Measurements from ENCODE around the gene SPDYE17. TPM values are rescaled to one million over a fixed set of nuclear protein-coding genes. Genes with fewer than 3 reads are reported as not detected.
"Not testable (repeated sequence)": the region's sequence is repeated elsewhere in the genome, so short reads cannot be mapped to it uniquely, and the experiment has no call there.

Gene SPDYE17
- total and polyA plus RNA-seq, 8 donors, result not detected

- FAIRE-seq; intact Hi-C loops (cut with DNase I); H3K4me3 ChIP-seq; DNase-seq; H3K27ac ChIP-seq; H3K27me3 ChIP-seq; H3K36me3 ChIP-seq; H3K9me3 ChIP-seq; H3K4me1 ChIP-seq: not testable (repeated sequence)
- 59 to 80% methylated on average over 2 to 3 of the region's 19 CpGs for WGBS, 2 donors
- ATAC-seq, result peak in 3 of 4 donors; percentile 14 to 69 (median 68)
These were observed 48.0 kb downstream of the SPDYE17 start for GRCh38 chr7:76983937-76984783.

- H3K4me3 ChIP-seq; FAIRE-seq; ATAC-seq; H3K9me3 ChIP-seq; intact Hi-C loops (cut with DNase I); H3K4me1 ChIP-seq; DNase-seq; H3K36me3 ChIP-seq; H3K27ac ChIP-seq; H3K27me3 ChIP-seq: not testable (repeated sequence)
- 97 to 100% methylated on average over 1 to 2 of the region's 5 CpGs for WGBS, 2 donors
These were observed 48.8 kb downstream of the SPDYE17 start for GRCh38 chr7:76983333-76983732.

GRCh38 chr7:76982501-76982900, 49.7 kb downstream of the SPDYE17 start:
- H3K36me3 ChIP-seq; H3K27ac ChIP-seq; intact Hi-C loops (cut with DNase I); H3K27me3 ChIP-seq; FAIRE-seq; ATAC-seq; H3K4me3 ChIP-seq; DNase-seq; H3K4me1 ChIP-seq; H3K9me3 ChIP-seq: not testable (repeated sequence)
- WGBS, 2 donors, result 94 to 100% methylated on average over 3 to 8 of the region's 10 CpGs

- H3K36me3 ChIP-seq; H3K27ac ChIP-seq; H3K4me3 ChIP-seq; DNase-seq; FAIRE-seq; H3K27me3 ChIP-seq; H3K4me1 ChIP-seq; H3K9me3 ChIP-seq; intact Hi-C loops (cut with DNase I); ATAC-seq: not testable (repeated sequence)
- WGBS, 2 donors, result 90 to 94% methylated on average over 15 to 26 of the region's 26 CpGs
These were observed 50.8 kb downstream of the SPDYE17 start for GRCh38 chr7:76981187-76981970.

GRCh38 chr7:76980576-76980975, 51.6 kb downstream of the SPDYE17 start:
- H3K4me3 ChIP-seq; FAIRE-seq; H3K27me3 ChIP-seq; intact Hi-C loops (cut with DNase I); H3K9me3 ChIP-seq; H3K36me3 ChIP-seq; ATAC-seq; H3K4me1 ChIP-seq; H3K27ac ChIP-seq: not testable (repeated sequence)
- 96 to 98% methylated on average over 21 of the region's 21 CpGs for WGBS, 2 donors
- DNase-seq, result peak in 1 of 6 donors; percentile 26

- H3K4me3 ChIP-seq; H3K36me3 ChIP-seq; H3K27me3 ChIP-seq; ATAC-seq; intact Hi-C loops (cut with DNase I); FAIRE-seq; H3K4me1 ChIP-seq; H3K9me3 ChIP-seq; H3K27ac ChIP-seq; DNase-seq: not testable (repeated sequence)
- 85 to 93% methylated on average over 5 to 13 of the region's 13 CpGs for WGBS, 2 donors
These were observed 54.3 kb downstream of the SPDYE17 start for GRCh38 chr7:76977761-76978367.

- H3K4me1 ChIP-seq; H3K36me3 ChIP-seq; H3K9me3 ChIP-seq; H3K27me3 ChIP-seq; FAIRE-seq; ATAC-seq; intact Hi-C loops (cut with DNase I); H3K4me3 ChIP-seq; H3K27ac ChIP-seq: not testable (repeated sequence)
- 91 to 95% methylated on average over 21 to 26 of the region's 27 CpGs for WGBS, 2 donors
- peak in 1 of 6 donors; percentile 27 for DNase-seq
These were observed 57.2 kb downstream of the SPDYE17 start for GRCh38 chr7:76974793-76975579.

GRCh38 chr7:76974336-76974735, 57.8 kb downstream of the SPDYE17 start:
- H3K27ac ChIP-seq; ATAC-seq; FAIRE-seq; H3K4me3 ChIP-seq; H3K4me1 ChIP-seq; H3K36me3 ChIP-seq; H3K27me3 ChIP-seq; intact Hi-C loops (cut with DNase I); H3K9me3 ChIP-seq; DNase-seq: not testable (repeated sequence)
- 86 to 100% methylated on average over 2 to 7 of the region's 12 CpGs for WGBS, 2 donors

- ATAC-seq; H3K9me3 ChIP-seq; H3K36me3 ChIP-seq; intact Hi-C loops (cut with DNase I); DNase-seq; FAIRE-seq; H3K27me3 ChIP-seq; H3K27ac ChIP-seq; H3K4me3 ChIP-seq; H3K4me1 ChIP-seq: not testable (repeated sequence)
- WGBS, 2 donors, result 91 to 92% methylated on average over 8 of the region's 8 CpGs
These were observed 59.8 kb downstream of the SPDYE17 start for GRCh38 chr7:76972391-76972790.
